Left cardiac atrium (tissue), 4 donors: ENCODE measurements around the gene MSS51. TPM values are rescaled to one million over a fixed set of nuclear protein-coding genes. Genes with fewer than 3 reads are reported as not detected.
"Not testable (repeated sequence)": the region's sequence is repeated elsewhere in the genome, so short reads cannot be mapped to it uniquely, and the experiment has no call there.

Experiments used
- ATAC-seq, 2 donors: fragments of 200-7000 bp; cut with Tn5 transposase; one replicate each; pipeline ENCODE4 v1.9.1; 2020; ENCODE audit warnings: mild to moderate bottlenecking in 2 of 2, moderate library complexity in 2 of 2
- DNase-seq: peaks from one replicate; pipeline ENCODE4 v3.0.0-alpha.2; 2020
- intact Hi-C, 2 donors: fragments of 100-400 bp; cut with DNase I; formaldehyde crosslinking; loops; one replicate each; pipeline versions ENCODE4 v1.14.1 to v1.15.1; 2022 to 2023
- total RNA-seq, 2 donors: library from RNA; stranded (reverse); fragmentation: NEBNext Ultra II Directional; extraction: Animal tissue kit (Norgen Biotek cat#: 25700); gene quantifications; one replicate each; pipeline ENCODE4 v1.2.1, GENCODE V29; 2021
- donor health status: DM: no; HTN: yes; CAD: no.
- donor health status: DM: no; HTN: yes; CAD: no; lungs with severe emphysema.
- donor health status: DM: yes; HTN: yes; CAD: no.
- donor health status: Dilated cardiomyopathy.

The MSS51 gene
- total RNA-seq, 2 donors from 2014 or later: 1.2 to 2.3 TPM

DNA sequence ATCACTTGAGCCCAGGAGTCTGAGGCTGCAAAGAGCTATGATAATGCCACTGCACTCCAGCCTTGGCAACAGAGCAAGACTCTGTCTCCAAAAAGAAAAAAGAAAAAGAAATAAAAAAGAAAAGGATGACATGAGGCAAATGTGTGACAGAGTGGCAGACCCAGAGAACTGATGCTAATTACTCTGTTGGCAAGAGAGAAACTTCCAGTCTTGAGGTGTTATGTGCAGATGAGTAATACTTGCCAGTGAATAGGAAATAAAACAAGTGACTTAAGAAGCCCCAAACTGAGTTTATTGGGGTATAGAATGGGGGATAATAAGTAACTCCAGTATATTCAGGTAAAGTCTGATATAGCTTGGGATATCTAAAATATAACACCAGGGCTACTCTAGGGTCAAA, 10.1 kb downstream of the MSS51 start:
- ATAC-seq (no peak), DNase-seq (no peak)
- intact Hi-C loops: no loop called here

DNA sequence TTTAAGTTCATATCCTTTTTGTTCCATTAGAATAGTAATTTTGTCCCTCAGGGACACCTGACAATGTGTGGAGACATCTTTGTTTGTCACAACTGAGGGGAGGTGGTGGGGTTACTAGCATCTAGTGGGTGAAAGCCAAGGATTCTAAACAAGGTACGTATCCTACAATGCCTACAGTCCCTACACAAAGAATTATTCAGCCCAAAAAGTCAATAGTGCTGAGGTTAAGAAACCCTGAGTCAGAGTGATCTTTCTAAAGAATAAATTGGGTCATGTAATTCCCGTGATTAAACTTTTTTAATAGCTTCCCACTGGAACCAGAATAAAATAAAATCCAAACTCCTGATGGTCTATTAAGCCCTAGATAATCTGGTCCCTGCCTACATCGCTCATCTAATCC, 16.8 kb downstream of the MSS51 start:
- ATAC-seq (no peak), DNase-seq (no peak)
- intact Hi-C loops: no loop called here

DNA sequence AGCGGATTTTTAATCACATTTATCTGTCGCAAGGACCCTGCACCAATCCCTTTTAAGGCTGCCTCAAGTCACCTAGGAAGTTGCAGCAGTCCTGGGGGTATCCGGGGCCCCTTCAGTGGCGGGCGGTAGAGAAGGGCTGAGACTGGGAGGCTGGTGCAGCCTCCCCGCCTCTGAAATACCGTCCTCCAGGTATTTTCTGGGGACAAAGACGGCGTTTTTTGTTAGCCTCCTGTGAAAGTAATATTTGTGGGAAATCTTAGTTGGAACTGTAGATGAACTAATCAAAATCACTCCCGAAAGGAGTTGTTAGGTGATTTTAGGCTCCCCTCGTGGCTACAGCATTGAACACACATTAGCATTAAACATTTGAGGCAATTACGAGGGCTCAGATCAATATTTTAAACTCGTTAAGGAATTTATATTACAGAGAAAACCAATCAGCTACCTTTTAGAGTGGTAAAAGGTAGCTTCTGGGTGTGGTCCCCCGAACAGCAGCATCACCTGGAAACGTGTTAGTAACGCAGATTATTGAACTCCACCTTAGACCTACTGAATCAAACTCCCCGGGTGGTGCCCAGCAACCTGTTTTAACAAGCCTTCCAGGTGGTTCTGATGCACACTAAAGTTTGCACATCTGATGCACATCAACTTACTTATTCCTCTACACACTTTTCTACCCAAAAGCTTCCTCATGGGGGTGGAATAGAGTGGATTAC, 19.0 kb downstream of the MSS51 start:
- intact Hi-C loops: no loop called here
- DNase-seq (no peak), ATAC-seq (peak; percentile 19 to 39)

DNA sequence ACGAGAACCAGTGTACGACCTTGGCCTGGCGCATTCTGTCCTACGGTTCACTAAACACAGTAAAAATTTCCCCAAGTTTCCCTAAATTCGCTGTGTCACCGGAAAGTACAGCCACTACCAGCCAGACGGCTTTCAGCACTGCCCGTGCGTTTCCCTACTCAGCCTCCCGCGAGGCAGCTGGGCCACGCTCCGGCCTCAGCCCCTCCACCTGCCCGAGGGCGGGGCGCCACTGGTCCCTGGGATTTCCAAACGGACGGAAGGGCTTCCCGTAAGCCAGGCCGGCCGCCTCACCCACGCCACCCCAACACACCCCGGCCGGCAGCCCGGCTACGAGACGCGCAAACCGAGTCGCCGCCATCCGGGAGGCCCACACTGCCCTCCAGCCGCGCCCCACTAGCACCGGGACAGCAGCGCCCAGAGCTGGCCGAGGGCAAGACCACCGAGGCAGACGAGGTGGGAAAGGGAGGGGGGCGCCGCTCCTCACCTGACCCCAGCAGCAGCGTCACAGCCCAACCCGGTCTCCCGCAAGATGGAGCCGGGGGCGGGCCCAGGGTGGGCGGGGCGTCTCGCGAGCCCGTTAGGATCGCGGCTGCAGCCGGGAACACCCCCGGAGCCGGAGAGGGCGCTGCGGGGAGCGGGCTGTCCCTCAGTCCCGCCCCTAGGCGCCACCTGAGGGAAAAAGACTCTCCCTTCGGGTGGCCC, 19.7 kb downstream of the MSS51 start, which contains the start of gene ANXA7:
Gene ANXA7 (minus strand): TSS at position 531 of the 702 bp plus-strand sequence. CDS start 13,202 bp downstream, outside the sequence.
- DNase-seq: peak; percentile 96
- intact Hi-C loops: no loop called here
- peak; percentile 98 to 99 for ATAC-seq

DNA sequence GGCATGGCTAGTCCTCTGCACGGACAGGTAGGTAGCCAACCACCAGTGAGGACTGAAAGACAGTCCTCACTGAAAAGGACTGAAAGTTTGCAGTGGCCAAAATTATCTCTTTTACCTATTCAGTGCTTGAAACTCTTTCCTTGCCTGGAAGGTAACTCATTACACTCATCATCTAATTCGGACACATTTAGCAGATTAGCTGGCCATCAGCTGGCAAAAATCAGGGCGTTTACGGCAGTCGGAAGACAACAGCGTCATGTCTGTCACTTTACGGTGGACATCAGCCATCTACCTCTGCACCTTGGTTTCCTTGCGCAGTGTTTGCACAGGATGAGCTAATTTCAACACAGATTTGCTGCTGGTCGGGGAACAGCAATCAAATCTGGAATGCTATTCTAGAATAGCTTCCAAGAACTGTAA, 20.2 kb downstream of the MSS51 start:
- peak; percentile 23 to 40 for ATAC-seq
- DNase-seq: no peak
- intact Hi-C loops: no loop called here

DNA sequence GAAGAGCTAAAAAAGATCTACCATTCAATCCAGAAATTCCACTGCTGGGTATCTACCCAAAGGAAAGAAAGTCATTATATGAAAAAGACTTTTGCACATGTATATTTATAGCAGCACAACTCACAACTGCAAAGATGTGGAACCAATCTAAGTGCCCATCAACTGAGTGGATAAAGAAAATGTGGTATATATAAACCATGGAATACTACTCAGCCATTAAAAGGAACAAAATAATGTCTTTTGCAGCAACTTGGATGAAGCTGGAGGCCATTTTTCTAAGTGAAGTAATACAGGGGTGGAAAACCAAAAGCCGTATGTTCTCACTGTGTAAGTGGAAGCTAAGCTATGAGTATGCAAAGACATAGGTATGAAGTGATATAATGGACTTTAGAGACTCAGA, 22.5 kb downstream of the MSS51 start:
- DNase-seq (no peak), ATAC-seq (no peak)
- intact Hi-C loops: no loop called here

DNA sequence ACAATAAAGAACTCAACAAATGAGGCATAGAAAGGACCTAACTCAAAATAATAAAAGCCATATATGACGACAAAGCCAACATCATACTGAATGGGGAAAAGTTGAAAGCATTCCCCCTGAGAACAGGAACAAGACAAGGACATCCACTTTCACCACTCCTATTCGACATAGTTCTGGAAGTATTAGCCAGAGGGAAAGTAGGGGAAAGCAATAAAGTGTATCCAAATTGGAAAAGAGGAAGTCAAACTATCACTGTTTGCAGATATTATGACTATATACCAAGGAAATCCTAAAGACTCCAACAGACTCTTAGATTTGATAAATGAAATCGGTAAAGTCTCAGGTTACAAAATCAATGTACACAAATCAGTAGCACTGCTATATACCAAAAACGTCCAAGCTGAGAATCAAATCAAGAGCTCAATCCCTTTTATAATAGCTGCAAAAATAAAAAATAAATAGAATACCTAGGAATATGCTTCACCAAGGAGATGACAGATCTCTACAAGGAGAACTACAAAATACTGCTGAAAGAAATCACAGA, 24.3 kb downstream of the MSS51 start:
- intact Hi-C loops: no loop called here
- DNase-seq (no peak), ATAC-seq (no peak)

DNA sequence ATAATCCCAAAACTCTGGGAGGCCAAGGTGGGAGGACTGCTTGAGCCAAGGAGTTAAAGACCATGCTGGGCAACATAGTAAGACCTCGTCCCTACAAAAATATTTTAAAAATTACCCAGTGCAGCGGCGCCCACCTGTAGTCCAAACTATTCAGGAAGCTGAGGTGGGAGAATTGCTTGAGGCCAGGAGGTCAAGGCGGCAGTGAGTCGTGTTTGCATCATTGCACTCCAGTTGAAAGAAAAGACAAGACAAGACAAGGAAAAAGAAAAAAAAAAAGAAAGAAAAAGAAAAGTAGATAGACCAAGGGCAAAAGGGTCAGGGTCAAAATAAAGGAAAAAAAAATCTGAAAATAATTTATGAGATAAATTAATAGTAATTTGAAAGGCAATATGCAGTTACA, 25.3 kb downstream of the MSS51 start:
- intact Hi-C loops: no loop called here
- no peak for DNase-seq
- no peak for ATAC-seq

DNA sequence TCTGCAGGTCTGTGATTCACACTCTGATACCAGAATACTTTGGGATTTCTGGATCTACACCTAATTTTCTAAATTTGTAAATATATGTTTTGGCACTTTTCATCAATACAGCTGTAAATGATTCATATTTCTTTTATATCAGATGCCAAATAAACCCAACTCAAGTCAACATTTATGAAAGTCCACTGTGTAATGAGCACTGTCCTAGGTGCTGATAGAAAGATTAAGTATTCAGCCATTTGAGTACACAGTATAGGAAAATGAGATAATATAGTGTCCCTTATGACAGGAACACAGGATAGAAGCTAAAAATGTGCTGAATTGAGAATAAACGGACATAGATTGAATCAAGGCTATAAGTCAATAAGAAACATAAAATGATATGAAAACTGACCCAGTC, 25.9 kb downstream of the MSS51 start:
- no peak for ATAC-seq
- DNase-seq: no peak
- intact Hi-C loops: no loop called here

DNA sequence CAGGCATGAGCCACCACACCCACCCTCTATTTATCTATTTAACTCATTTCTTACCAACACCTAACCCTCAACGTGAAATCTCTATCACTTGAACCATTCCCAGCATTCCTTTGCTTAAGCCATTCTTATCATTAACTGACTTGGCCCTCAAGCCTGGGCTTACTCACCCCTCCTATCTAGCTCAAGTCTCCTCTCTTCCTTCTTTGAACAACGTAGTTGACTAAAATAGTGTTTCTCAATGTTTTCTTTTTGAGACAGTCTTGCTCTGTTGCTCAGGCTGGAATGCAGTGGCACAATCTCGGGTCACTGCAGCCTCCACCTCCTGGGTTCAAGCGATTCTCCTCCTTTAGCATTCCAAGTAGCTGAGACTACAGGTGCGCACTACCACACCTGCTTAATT, 26.5 kb downstream of the MSS51 start:
- intact Hi-C loops: no loop called here
- DNase-seq: no peak
- peak in 1 of 2 donors; percentile 59 for ATAC-seq

DNA sequence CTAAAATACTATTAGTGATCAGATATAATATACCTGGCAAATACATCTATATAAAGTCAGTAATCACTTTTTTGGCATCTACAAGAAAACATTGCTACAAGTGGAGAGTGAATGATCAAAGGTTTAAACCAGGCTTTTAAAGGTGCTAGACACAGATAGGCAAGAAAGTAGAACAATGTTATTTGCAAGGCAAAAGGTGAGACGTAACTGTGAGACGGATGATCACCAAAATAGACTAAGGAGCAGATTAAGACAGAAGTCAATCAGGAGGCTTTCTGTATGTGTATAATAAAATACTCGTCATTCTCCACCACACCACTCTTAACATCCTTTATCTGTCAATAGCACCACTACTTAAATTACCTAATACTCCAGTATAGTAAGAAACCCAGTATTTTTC, 27.8 kb downstream of the MSS51 start:
- intact Hi-C loops: no loop called here
- ATAC-seq: no peak
- no peak for DNase-seq

DNA sequence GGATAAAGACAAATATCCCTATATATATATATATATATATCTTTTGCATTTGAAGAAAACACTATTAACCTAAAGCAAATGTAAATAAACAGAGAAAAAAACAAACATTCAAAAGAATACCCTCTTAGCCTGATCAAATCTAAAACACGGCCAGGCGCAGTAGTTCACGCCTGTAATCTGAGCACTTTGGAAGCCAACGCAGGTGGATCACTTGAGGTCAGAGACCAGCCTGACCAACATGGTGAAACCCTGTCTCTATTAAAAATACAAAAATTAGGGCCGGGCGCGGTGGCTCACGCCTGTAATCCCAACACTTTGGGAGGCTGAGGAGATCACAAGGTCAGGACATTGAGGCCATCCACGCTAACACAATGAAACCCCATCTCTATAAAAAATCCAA, 28.7 kb downstream of the MSS51 start:
- ATAC-seq (no peak), DNase-seq (no peak)
- intact Hi-C loops: no loop called here

DNA sequence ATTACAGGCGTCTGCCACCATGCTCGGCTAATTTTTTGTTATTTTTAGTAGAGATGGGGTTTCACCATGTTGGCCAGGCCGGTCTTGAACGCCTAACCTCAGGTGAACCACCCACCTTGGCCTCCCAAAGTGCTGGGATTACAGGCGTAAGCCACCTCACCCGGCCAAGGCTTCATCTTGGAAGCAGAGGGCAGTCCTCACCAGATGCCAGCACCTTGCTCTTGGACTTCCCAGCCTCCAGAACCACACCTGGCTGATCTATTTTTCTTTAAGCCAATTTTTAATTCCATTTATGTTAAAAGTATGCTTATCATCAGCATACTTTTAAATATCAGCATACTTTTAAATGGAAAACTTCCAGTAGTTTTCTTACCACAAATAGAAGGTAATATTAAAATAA, 31.7 kb downstream of the MSS51 start:
- intact Hi-C loops: no loop called here
- no peak for ATAC-seq
- DNase-seq: no peak

DNA sequence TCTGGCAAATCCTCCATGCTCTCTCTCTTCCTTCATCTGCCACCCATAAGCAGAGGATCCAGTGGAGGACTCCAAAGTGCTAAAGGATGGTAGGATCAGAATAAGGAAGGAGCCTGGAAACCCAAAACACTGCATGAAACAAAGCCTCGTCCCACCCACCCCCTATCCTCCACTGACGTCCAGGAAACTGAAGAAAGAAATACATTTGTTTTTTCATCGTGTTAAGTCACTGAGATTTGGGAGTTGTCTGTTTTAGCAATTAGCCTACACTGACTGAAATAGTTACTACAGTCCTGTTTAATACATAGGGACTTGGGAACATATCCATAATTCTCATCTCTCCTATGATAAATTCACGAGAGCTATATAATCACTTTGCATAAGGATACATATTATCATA, 34.3 kb downstream of the MSS51 start:
- no peak for ATAC-seq
- intact Hi-C loops: no loop called here

DNA sequence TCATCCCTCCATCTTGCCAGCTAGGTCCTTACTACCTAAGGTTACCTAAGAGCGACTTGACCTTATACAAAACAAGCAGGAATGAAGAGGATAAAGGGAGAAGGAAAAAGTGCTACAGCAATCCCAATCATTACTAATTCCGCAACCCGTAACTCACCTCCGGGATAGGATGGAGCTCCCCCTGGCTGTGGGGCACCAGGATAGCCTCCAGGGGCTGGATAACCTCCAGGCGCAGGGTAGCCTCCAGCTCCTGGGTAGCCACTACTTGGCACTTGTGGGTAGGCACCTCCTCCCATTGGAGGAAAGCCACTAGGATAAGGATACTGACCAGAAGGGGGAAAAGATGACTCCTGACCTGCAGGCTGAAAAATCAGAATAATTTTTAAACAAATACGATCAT, 35.3 kb downstream of the MSS51 start:
- intact Hi-C loops: no loop called here
- ATAC-seq: no peak
- no peak for DNase-seq

More for the DNA sequence above, 34.3 kb downstream of the MSS51 start:
- DNase-seq: no peak

DNA sequence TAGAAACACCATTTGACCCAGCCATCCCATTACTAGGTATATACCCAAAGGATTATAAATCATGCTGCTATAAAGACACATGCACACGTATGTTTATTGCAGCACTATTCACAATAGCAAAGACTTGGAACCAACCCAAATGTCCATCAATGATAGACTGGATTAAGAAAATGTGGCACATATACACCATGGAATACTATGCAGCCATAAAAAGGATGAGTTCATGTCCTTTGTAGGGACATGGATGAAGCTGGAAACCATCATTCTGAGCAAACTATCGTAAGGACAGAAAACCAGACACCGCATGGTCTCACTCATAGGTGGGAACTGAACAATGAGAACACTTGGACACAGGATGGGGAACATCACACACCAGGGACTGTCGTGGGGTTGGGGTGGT, 39.0 kb downstream of the MSS51 start:
- DNase-seq, intact Hi-C loops, ATAC-seq: not testable (repeated sequence)

DNA sequence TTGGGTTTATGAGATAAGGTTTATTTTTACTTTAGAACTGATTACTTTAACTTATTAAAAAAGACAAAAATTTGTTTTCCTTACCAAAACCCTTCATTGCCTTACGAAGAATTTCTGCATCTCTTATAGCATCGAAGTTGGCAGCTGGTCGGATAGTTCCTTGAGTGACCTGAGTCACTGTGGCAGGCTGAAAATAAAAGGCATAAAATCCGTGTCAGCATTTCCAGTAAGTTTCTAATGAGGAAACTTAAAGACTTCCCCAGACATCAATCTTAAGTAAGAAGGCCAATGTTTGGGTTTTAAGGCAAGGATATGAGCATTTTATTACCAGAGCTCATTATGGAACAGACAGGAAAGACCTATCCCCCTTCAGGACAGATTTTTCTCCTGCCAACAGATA, 45.1 kb downstream of the MSS51 start:
- ATAC-seq (no peak), DNase-seq (no peak)
- intact Hi-C loops: no loop called here

DNA sequence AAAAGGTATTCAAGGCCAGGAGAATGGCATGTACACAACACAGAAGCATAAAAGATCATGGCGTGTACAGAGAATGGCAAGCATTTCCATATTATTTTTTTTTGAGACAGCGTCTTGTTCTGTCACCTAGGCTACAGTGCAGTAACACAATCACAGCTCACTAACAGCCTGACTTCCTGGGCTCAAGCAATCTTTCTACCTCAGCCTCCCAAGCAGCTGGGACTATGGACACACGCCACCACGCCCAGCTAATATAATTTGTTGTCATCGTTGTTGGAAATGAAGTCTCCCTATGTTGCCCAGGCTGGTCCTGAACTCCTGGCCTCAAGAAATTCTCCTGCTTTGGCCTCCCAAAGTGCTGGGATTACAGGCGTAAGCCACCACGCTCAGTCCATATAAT, 46.8 kb downstream of the MSS51 start:
- intact Hi-C loops: no loop called here
- ATAC-seq (no peak), DNase-seq (no peak)

DNA sequence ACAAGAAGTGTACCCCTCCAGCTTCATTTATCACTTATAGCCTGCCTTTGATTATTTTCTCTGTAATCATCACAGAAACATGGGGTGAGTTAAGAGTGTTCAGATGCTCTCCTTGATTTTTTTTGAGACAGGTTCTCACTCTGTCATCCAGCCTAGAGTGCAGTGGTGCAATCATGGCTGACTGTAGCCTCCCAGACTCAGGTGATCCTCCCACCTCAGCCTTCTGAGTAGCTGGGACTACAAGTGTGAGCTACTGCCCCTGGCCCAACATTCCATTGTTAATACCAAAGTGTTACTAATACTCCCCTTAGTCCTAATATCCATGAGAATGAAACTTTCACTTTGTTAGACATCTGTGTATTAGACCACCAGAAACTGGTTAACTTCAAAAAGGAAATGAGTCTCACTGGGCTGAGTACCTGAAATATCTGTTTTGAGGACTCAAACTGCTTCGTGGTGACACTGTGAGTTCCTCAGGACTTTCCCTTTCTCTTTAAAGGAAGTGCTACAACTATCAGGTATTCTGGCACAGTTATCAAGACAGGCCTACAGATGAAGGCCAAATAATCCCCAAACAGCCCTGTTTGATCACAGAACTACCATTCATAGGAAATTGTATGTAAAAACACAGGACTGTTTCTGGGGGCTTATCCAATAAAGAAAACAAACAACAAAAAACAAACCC, 54.2 kb downstream of the MSS51 start:
- intact Hi-C loops: no loop called here
- DNase-seq (no peak), ATAC-seq (no peak)

DNA sequence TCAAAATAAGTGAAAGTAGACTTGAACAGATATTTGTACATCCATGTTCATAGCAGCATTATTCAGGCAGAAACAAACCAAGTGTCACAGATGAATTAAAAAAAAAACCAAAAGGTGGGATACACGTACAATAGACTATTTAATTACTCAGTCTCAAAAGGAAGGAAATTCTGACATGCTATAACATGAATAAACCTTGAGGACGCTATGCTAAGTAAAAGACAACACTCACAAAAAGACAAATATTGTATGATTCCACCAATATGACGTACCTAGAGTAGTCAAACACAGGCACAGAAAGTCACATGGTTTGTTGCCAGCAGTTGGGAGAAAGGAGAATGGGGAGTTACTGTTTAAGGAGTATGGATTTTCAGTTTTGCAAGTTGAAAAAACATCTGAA, 56.7 kb downstream of the MSS51 start:
- DNase-seq (no peak), ATAC-seq (no peak)
- intact Hi-C loops: no loop called here
